Adrenal gland (tissue), 12 donors: ENCODE data around the gene LMNTD2. TPM values are rescaled to one million over a fixed set of nuclear protein-coding genes. Genes with fewer than 3 reads are reported as not detected.

Experiments used
- DNase-seq, 7 donors: peaks; one replicate each; pipeline ENCODE4 v3.0.0-alpha.2; 2019 to 2020
- H3K27ac ChIP-seq, 5 donors: fragments of 200-600 bp; sonication (generic) in 4 of 5; 1 replicate in 3 of 5; 2 replicates in 2 of 5; pipeline versions ENCODE4 v1.5.1 to v1.8.0; 2016 to 2020; ENCODE audit warnings: mild to moderate bottlenecking in 1 of 5
- H3K27me3 ChIP-seq: fragments of 200-600 bp; 2 replicates; pipeline ENCODE4 v1.8.0; 2021
- H3K36me3 ChIP-seq, 2 donors: fragments of 200-600 bp; replicated peaks in 1 of 2; 1 replicate in 1 of 2; 2 replicates in 1 of 2; pipeline versions ENCODE4 v1.5.1 to v1.8.0; 2018 to 2022
- H3K4me1 ChIP-seq, 2 donors: fragments of 200-600 bp; replicated peaks in 1 of 2; 1 replicate in 1 of 2; 2 replicates in 1 of 2; pipeline versions ENCODE4 v1.5.1 to v1.8.0; 2018 to 2021
- H3K4me3 ChIP-seq, 4 donors: fragments of 200-600 bp; sonication (generic) in 3 of 4; one replicate each; pipeline ENCODE4 v1.5.1; 2016 to 2018
- H3K9me3 ChIP-seq, 3 donors: fragments of 200-600 bp; sonication (generic) in 1 of 3; replicated peaks in 1 of 3; 1 replicate in 2 of 3; 2 replicates in 1 of 3; pipeline versions ENCODE4 v1.5.1 to v1.8.0; 2016 to 2021
- CTCF ChIP-seq, 6 experiments: fragments of 450-650 bp in 4 of 6; fragments of 200-600 bp in 2 of 6; sonication (generic) in 1 of 6; IDR thresholded peaks; 1 replicate in 5 of 6; 2 replicates in 1 of 6; pipeline versions ENCODE4 v1.5.1 to v1.8.0; 2016 to 2021; ENCODE audit warnings: antibody characterized with exemption in 6 of 6, mild to moderate bottlenecking in 2 of 6, moderate library complexity in 1 of 6
- POLR2A ChIP-seq, 2 donors: fragments of 450-650 bp; IDR thresholded peaks; one replicate each; pipeline ENCODE4 v1.6.1; 2017; ENCODE audit warnings: antibody characterized with exemption in 2 of 2, mild to moderate bottlenecking in 2 of 2, moderate library complexity in 1 of 2
- WGBS, 4 donors: extraction: QIAGEN DNeasy Blood & Tissue Kit in 2 of 4; methylation state at CpG; one replicate each; pipeline versions ENCODE4 v1.1.5 to v1.1.7; 2013 to 2017; 5-methylcytosine and 5-hydroxymethylcytosine counted together
- intact Hi-C, 2 donors: fragments of 100-400 bp; cut with DNase I; formaldehyde crosslinking; loops; one replicate each; pipeline versions ENCODE4 v1.14.1 to v1.15.0; 2022 to 2023
- polyA plus RNA-seq, 3 donors: library from polyadenylated mRNA; stranded (reverse); fragments of 200-250 nt in 2 of 3; fragments of 350-450 nt in 1 of 3; fragmentation: Illumina TruSeq in 1 of 3; extraction: RNeasy Lipid Tissue Mini Kit (QIAGEN cat#74804) in 1 of 3; gene quantifications; one replicate each; pipeline ENCODE4 v1.2.3, GENCODE V29; 2013 to 2014
- total RNA-seq, 9 donors: library from RNA; depleted of rRNA in 4 of 9; stranded (reverse); fragments of >200 nt in 4 of 9; fragments of 120-200 nt in 1 of 9; fragmentation: NEBNext Ultra II Directional in 1 of 9; extraction: Animal tissue kit (Norgen Biotek cat#: 25700) in 1 of 9; gene quantifications; one replicate each; pipeline versions ENCODE4 v1.1.0 to v1.2.4, GENCODE V29; 2013 to 2023
- donor health status: healthy with polysubstance abuse.
- donor health status: Bipolar disorder and iron deficiency.
- donor health status: DM: yes; HTN: yes; CAD: no.
- donor health status: DM: no; HTN: no; CAD: no.
- donor health status: DM: no; HTN: no; CAD: no.
- donor health status: DM: yes; HTN: yes; CAD: no.

Gene LMNTD2
- total and polyA plus RNA-seq, 12 donors: 0.20 to 21.0 (median 6.1) TPM

GRCh38 chr11:544817-545166 lies 15.7 kb downstream of the LMNTD2 start:
- H3K36me3 ChIP-seq: no peaks in the 10 kb centered on the region
- no peaks in the 10 kb centered on the region for H3K27me3 ChIP-seq
- no peak overlapping the region for H3K4me3 ChIP-seq
- 46 to 100% (median 67%) methylated on average over 1 to 5 of the region's 5 CpGs for WGBS, 4 donors
- TF ChIP-seq POLR2A (IDR thresholded peaks at IDR 0.05) (no peak), CTCF (IDR thresholded peaks at IDR 0.05) (no peak)
- H3K9me3 ChIP-seq: no peaks in the 10 kb centered on the region
- H3K27ac ChIP-seq: no peak overlapping the region
- no peaks in the 10 kb centered on the region for H3K4me1 ChIP-seq
- DNase-seq: no peak
- intact Hi-C loops: no loop called here

GRCh38 chr11:541433-541885 lies 19.1 kb downstream of the LMNTD2 start:
- H3K9me3 ChIP-seq: no peaks in the 10 kb centered on the region
- H3K27me3 ChIP-seq: no peaks in the 10 kb centered on the region
- H3K27ac ChIP-seq: no peak overlapping the region
- TF ChIP-seq CTCF (IDR thresholded peaks at IDR 0.05) (no peak), POLR2A (IDR thresholded peaks at IDR 0.05) (no peak)
- intact Hi-C loops: no loop called here
- peak in 1 of 7 donors; percentile 18 for DNase-seq
- H3K36me3 ChIP-seq: no peaks in the 10 kb centered on the region
- WGBS, 4 donors: 89 to 91% (median 90%) methylated on average over 17 to 20 of the region's 20 CpGs
- H3K4me3 ChIP-seq: no peak overlapping the region
- H3K4me1 ChIP-seq: peaks cover 4 to 14% of the 10 kb centered on the region in 2 donors

GRCh38 chr11:540583-541432 lies 19.7 kb downstream of the LMNTD2 start:
- H3K27ac ChIP-seq: no peak overlapping the region
- H3K9me3 ChIP-seq: no peaks in the 10 kb centered on the region
- H3K4me3 ChIP-seq: no peak overlapping the region
- 88 to 93% (median 90%) methylated on average over 13 to 23 of the region's 23 CpGs for WGBS, 4 donors
- TF ChIP-seq CTCF (IDR thresholded peaks at IDR 0.05) (no peak), POLR2A (IDR thresholded peaks at IDR 0.05) (no peak)
- no peaks in the 10 kb centered on the region for H3K27me3 ChIP-seq
- no peaks in the 10 kb centered on the region for H3K36me3 ChIP-seq
- peaks cover 8 to 18% of the 10 kb centered on the region in 2 donors for H3K4me1 ChIP-seq
- DNase-seq: peak in 1 of 7 donors; percentile 15
- intact Hi-C loops: no loop called here

GRCh38 chr11:539971-540481 lies 20.5 kb downstream of the LMNTD2 start:
- DNase-seq: peak in 1 of 7 donors; percentile 16
- Histone ChIP-seq H3K27ac (no peak overlapping the region), H3K36me3 (no peaks in the 10 kb centered on the region), H3K4me3 (no peak overlapping the region), H3K9me3 (no peaks in the 10 kb centered on the region), H3K27me3 (no peaks in the 10 kb centered on the region), H3K4me1 (peaks cover 9 to 18% of the 10 kb centered on the region in 2 donors)
- TF ChIP-seq POLR2A (IDR thresholded peaks at IDR 0.05) (no peak), CTCF (IDR thresholded peaks at IDR 0.05) (no peak)
- intact Hi-C loops: no loop called here
- 80 to 92% (median 90%) methylated on average over 1 to 8 of the region's 8 CpGs for WGBS, 4 donors
